ENCODE measurements around the gene ATP6V0B.

Gene ATP6V0B

DNA sequence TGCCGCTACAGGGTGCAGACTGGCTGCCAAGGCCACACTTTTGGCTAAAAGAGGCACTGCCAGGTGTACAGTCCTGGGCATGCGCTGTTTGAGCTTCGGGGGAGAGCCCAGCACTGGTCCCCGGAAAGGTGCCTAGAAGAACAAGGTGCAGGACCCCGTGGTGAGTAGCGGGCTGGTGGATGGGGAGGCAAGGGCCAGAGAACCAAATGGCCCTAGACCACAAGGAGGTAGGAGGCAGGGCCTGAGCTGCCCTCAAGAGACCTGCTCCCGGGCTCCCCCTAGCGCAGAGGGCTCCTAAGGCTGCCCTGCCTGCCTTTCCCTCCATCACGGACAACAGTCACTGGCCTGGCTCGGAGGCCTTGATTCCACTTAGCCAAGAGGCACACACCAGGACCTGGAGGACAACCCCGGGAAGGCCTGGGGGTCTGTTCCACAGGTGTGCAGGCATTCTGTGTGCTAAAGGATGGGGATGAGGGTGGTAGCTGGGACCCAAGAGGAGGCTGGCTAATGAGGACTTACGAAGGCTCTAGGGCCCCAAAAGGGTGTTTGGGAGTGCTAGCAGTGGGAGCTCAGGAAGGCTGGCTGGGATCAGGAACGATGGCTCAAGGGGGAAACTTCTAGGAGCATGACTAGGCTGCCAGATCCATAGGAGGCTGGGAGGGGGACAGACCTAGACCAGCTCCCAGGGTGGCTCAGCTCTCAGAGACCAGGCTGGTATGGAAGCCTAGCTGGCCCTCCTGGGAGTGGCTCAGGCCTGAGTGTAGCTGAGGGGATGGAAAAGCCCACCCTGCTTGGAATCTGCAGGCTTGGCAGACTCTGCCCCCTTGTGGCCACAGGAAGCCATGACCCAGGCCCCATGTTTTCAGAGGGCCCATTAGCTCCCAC is 40.4 kb upstream of the ATP6V0B start:
- H3K79me2 ChIP-seq (ENCODE audit: low read length): no peaks in the 10 kb centered on the region
- H3K27me3 ChIP-seq (ENCODE audit: low read depth, low read length): no peaks in the 10 kb centered on the region
- H2AFZ ChIP-seq (ENCODE audit: low read depth, low read length): 0 out of 2 replicates have a peak overlapping the region, but pooled peaks have one; percentile 30
- H3K9ac ChIP-seq (ENCODE audit: low read length): no peak overlapping the region
- H3K27ac ChIP-seq (ENCODE audit: low read length): no peak overlapping the region
- H3K36me3 ChIP-seq (replicated peaks; ENCODE audit: low read depth, low read length): no peaks in the 10 kb centered on the region
- H3K4me2 ChIP-seq (ENCODE audit: low read length): peak overlapping the region; percentile 41
- TF ChIP-seq CTCF (IDR thresholded peaks at IDR 0.05; ENCODE audit: low read depth, low read length) (peak; percentile 58), EZH2phosphoT487 (IDR thresholded peaks at IDR 0.05; ENCODE audit: low read depth) (no peak)
- H4K20me1 ChIP-seq (ENCODE audit: insufficient read depth, low read length): no peaks in the 10 kb centered on the region
- H3K4me3 ChIP-seq (ENCODE audit: low read length): peak overlapping the region; percentile 26; the same call in 1 of the 2 replicates
- H3K4me1 ChIP-seq (ENCODE audit: low read length): no peaks in the 10 kb centered on the region
- no peaks in the 10 kb centered on the region for H3K9me3 ChIP-seq (ENCODE audit: insufficient read depth, low read length)

DNA sequence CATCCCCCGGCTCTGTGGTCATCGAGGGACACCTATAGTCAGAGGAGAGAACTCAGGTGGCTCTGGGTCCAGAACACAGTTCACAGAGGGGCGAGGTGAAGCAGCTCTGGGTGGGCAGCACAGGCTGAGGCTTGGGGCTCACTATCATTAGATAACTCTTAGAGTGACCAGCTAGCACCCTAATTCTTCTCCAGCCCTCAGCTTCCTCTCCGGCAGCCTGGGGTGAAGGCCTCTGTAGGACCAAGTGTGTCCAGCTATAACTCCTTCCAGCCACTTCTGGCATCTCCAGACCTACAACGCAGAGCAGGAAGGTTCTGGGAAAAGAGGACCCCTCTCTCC is 39.8 kb upstream of the ATP6V0B start:
- no peak overlapping the region for H3K4me3 ChIP-seq (ENCODE audit: low read length)
- H4K20me1 ChIP-seq (ENCODE audit: insufficient read depth, low read length): no peaks in the 10 kb centered on the region
- H3K4me2 ChIP-seq (ENCODE audit: low read length): no peak overlapping the region
- TF ChIP-seq EZH2phosphoT487 (IDR thresholded peaks at IDR 0.05; ENCODE audit: low read depth): no peak
- TF ChIP-seq CTCF (IDR thresholded peaks at IDR 0.05; ENCODE audit: low read depth, low read length): no peak
- H3K27me3 ChIP-seq (ENCODE audit: low read depth, low read length): no peaks in the 10 kb centered on the region
- no peak overlapping the region for H2AFZ ChIP-seq (ENCODE audit: low read depth, low read length)
- H3K9ac ChIP-seq (ENCODE audit: low read length): no peak overlapping the region
- no peak overlapping the region for H3K27ac ChIP-seq (ENCODE audit: low read length)
- H3K36me3 ChIP-seq (replicated peaks; ENCODE audit: low read depth, low read length): no peaks in the 10 kb centered on the region
- no peaks in the 10 kb centered on the region for H3K4me1 ChIP-seq (ENCODE audit: low read length)
- H3K9me3 ChIP-seq (ENCODE audit: insufficient read depth, low read length): no peaks in the 10 kb centered on the region
- no peaks in the 10 kb centered on the region for H3K79me2 ChIP-seq (ENCODE audit: low read length)

- no peaks in the 10 kb centered on the region for H3K79me2 ChIP-seq (ENCODE audit: low read length)
- no peaks in the 10 kb centered on the region for H3K27me3 ChIP-seq (ENCODE audit: low read depth, low read length)
- H3K4me3 ChIP-seq (ENCODE audit: low read length): no peak overlapping the region
- no peaks in the 10 kb centered on the region for H4K20me1 ChIP-seq (ENCODE audit: insufficient read depth, low read length)
- H2AFZ ChIP-seq (ENCODE audit: low read depth, low read length): no peak overlapping the region
- no peak overlapping the region for H3K4me2 ChIP-seq (ENCODE audit: low read length)
- H3K9me3 ChIP-seq (ENCODE audit: insufficient read depth, low read length): no peaks in the 10 kb centered on the region
- H3K4me1 ChIP-seq (ENCODE audit: low read length): no peaks in the 10 kb centered on the region
- no peaks in the 10 kb centered on the region for H3K36me3 ChIP-seq (replicated peaks; ENCODE audit: low read depth, low read length)
- TF ChIP-seq CTCF (IDR thresholded peaks at IDR 0.05; ENCODE audit: low read depth, low read length) (no peak), EZH2phosphoT487 (IDR thresholded peaks at IDR 0.05; ENCODE audit: low read depth) (no peak)
- H3K27ac ChIP-seq (ENCODE audit: low read length): no peak overlapping the region
- no peak overlapping the region for H3K9ac ChIP-seq (ENCODE audit: low read length)
These were observed 38.9 kb upstream of the ATP6V0B start for GRCh38 chr1:43935711-43936427.

- Histone ChIP-seq H3K9ac (ENCODE audit: low read length) (no peak overlapping the region), H4K20me1 (ENCODE audit: insufficient read depth, low read length) (no peaks in the 10 kb centered on the region), H3K4me2 (ENCODE audit: low read length) (no peak overlapping the region), H3K27ac (ENCODE audit: low read length) (no peak overlapping the region), H3K9me3 (ENCODE audit: insufficient read depth, low read length) (no peaks in the 10 kb centered on the region), H2AFZ (ENCODE audit: low read depth, low read length) (no peak overlapping the region), H3K4me3 (ENCODE audit: low read length) (no peak overlapping the region), H3K36me3 (replicated peaks; ENCODE audit: low read depth, low read length) (no peaks in the 10 kb centered on the region), H3K27me3 (ENCODE audit: low read depth, low read length) (no peaks in the 10 kb centered on the region), H3K4me1 (ENCODE audit: low read length) (no peaks in the 10 kb centered on the region), H3K79me2 (ENCODE audit: low read length) (no peaks in the 10 kb centered on the region)
- TF ChIP-seq EZH2phosphoT487 (IDR thresholded peaks at IDR 0.05; ENCODE audit: low read depth): no peak
- TF ChIP-seq CTCF (IDR thresholded peaks at IDR 0.05; ENCODE audit: low read depth, low read length): no peak
These were observed 38.2 kb upstream of the ATP6V0B start for GRCh38 chr1:43936431-43937151.
